ENCODE data around the gene ABHD16A.

- TF ChIP-seq CTCF (IDR thresholded peaks at IDR 0.05 in 2 of 3, conservative IDR thresholded peaks at IDR 0.05 in 1 of 3; ENCODE audit: control insufficient read depth in 2 of 3, extremely low read depth in 1 of 3, insufficient read depth in 1 of 3, low read depth in 3 of 3, low read length in 3 of 3) (no peak), POLR2A (IDR thresholded peaks at IDR 0.05; ENCODE audit: low read depth, low read length) (peak; percentile 48), SP1 (IDR thresholded peaks at IDR 0.05; ENCODE audit: low read depth, low read length) (no peak)
Measured at GRCh38 chr6:31658983-31659648, 44.0 kb downstream of the ABHD16A start.
